Panc1 (cell line): ENCODE measurements around the gene EPHA8. TPM values are rescaled to one million over a fixed set of nuclear protein-coding genes. Genes with fewer than 3 reads are reported as not detected.

Experiments
- ATAC-seq: fragments of 200-7000 bp; cut with Tn5 transposase; 2 replicates; pipeline ENCODE4 v1.9.1; 2020; ENCODE audit warnings: mild to moderate bottlenecking, moderate library complexity
- BruUV-seq: library from RNA; stranded (reverse); fragments of 400-500 nt; replicated peaks from 2 replicates; lab custom pipeline; 2021; lab: Mats Ljungman, UMichigan
- CTCF ChIA-PET: fragments of 300-600 bp; sonication (Branson Sonifier 250); formaldehyde crosslinking; loops from one replicate; lab custom pipeline; 2022; ENCODE audit warnings: antibody characterized with exemption; lab: Charles Lee
- POLR2A ChIA-PET: fragments of 300-600 bp; sonication (Branson Sonifier 250); formaldehyde crosslinking; loops from one replicate; lab custom pipeline; 2022; ENCODE audit warnings: antibody characterized with exemption; lab: Charles Lee
- DNase-seq: peaks from one replicate; pipeline ENCODE4 v3.0.0-alpha.2; 2010; ENCODE audit warnings: low read depth, low spot score
- H3K27ac ChIP-seq: 2 replicates; pipeline ENCODE4 v1.5.1; 2011; ENCODE audit warnings: mild to moderate bottlenecking, low read length, inconsistent platforms
- H3K27me3 ChIP-seq: fragments of 200-500 bp; sonication (Bioruptor generic); 2 replicates; pipeline ENCODE4 v1.6.0; 2014; ENCODE audit warnings: low read length, inconsistent platforms; ENCODE audit not compliant: control insufficient read depth, insufficient read depth
- H3K36me3 ChIP-seq: fragments of 200-500 bp; sonication (Bioruptor generic); 2 replicates; pipeline ENCODE4 v1.5.1; 2014; ENCODE audit warnings: inconsistent platforms, mild to moderate bottlenecking, low read length, moderate library complexity; ENCODE audit not compliant: control insufficient read depth, insufficient read depth
- H3K4me1 ChIP-seq: 2 replicates; pipeline ENCODE4 v1.5.1; 2011; ENCODE audit warnings: inconsistent platforms, mild to moderate bottlenecking, low read length, moderate library complexity; ENCODE audit not compliant: control insufficient read depth, insufficient read depth
- H3K4me3 ChIP-seq, 2 experiments: 2 replicates each; pipeline ENCODE4 v1.5.1; 2011 to 2012; ENCODE audit warnings: low read depth in 2 of 2, low read length in 2 of 2, mild to moderate bottlenecking in 2 of 2, inconsistent platforms in 1 of 2, moderate library complexity in 1 of 2
- H3K9me3 ChIP-seq: fragments of 200-500 bp; sonication (Bioruptor generic); 2 replicates; pipeline ENCODE4 v1.5.1; 2014; ENCODE audit warnings: low read depth, mild to moderate bottlenecking, inconsistent platforms, low read length, moderate library complexity; ENCODE audit not compliant: control insufficient read depth, insufficient read depth
- CTCF ChIP-seq: fragments of 450-650 bp; IDR thresholded peaks from 2 replicates; pipeline ENCODE4 v1.5.1; 2017; ENCODE audit warnings: mild to moderate bottlenecking
- POLR2AphosphoS5 ChIP-seq: IDR thresholded peaks from 2 replicates; pipeline ENCODE4 v1.6.1; 2012; ENCODE audit warnings: mild to moderate bottlenecking, low read depth, low read length, moderate library complexity
- REST ChIP-seq, 2 experiments: IDR thresholded peaks; 2 replicates each; pipeline ENCODE4 v1.6.1; 2011 to 2012; ENCODE audit warnings: low read depth in 2 of 2, control low read depth in 1 of 2, low read length in 1 of 2, mild to moderate bottlenecking in 1 of 2, moderate library complexity in 1 of 2; ENCODE audit not compliant: insufficient read depth in 1 of 2
- SIN3A ChIP-seq: IDR thresholded peaks from 2 replicates; pipeline ENCODE4 v1.6.1; 2012; ENCODE audit warnings: low read depth, mild to moderate bottlenecking, low read length, moderate library complexity, borderline replicate concordance; ENCODE audit not compliant: insufficient read depth
- TCF7L2 ChIP-seq: IDR thresholded peaks from 2 replicates; pipeline ENCODE4 v1.6.1; 2011; ENCODE audit warnings: mild to moderate bottlenecking, low read depth, low read length, inconsistent platforms
- in situ Hi-C: cut with HindIII; loops from 2 replicates; pipeline ENCODE4 v1.10.0; 2016; ENCODE audit warnings: low sequenced_read_pairs, low pct_unique_long_range_greater_than_20kb
- intact Hi-C: fragments of 100-400 bp; cut with micrococcal nuclease; formaldehyde crosslinking; loops from one replicate; pipeline ENCODE4 v1.10.0; 2022; ENCODE audit not compliant: unreplicated experiment
- total RNA-seq: library from RNA; stranded (reverse); gene quantifications from one replicate; pipeline ENCODE4 v1.2.1, GENCODE V29; 2021; ENCODE audit not compliant: unreplicated experiment

The EPHA8 gene
- total RNA-seq, 1 experiment from 2014 or later: not detected

- 0 out of 2 replicates have a peak, but pooled peaks have one; percentile 38 for ATAC-seq
- Histone ChIP-seq H3K4me3 (no peak overlapping the region), H3K27me3 (peaks cover 18% of the 10 kb centered on the region), H3K27ac (no peak overlapping the region), H3K36me3 (no peaks in the 10 kb centered on the region), H3K4me1 (no peaks in the 10 kb centered on the region), H3K9me3 (no peaks in the 10 kb centered on the region)
- in situ Hi-C loops: no loop called here
- ChIA-PET CTCF (no interaction called here), POLR2A (no interaction called here)
- DNase-seq: no peak
- intact Hi-C loops: no loop called here
- no peak for TF ChIP-seq TCF7L2
- no peak for TF ChIP-seq POLR2AphosphoS5
- no peak for TF ChIP-seq REST (IDR thresholded peaks at IDR 0.05; ENCODE audit: insufficient read depth in 1 of 2, low read depth in 2 of 2, low read length in 1 of 2)
- TF ChIP-seq CTCF: no peak
- no peak for TF ChIP-seq SIN3A
- BruUV-seq: no TSS peak
These were observed 49.6 kb downstream of the EPHA8 start for GRCh38 chr1:22612671-22613571.

GRCh38 chr1:22613572-22613918, 50.3 kb downstream of the EPHA8 start:
- TF ChIP-seq CTCF (no peak), TCF7L2 (no peak), SIN3A (no peak), REST (IDR thresholded peaks at IDR 0.05; ENCODE audit: insufficient read depth in 1 of 2, low read depth in 2 of 2, low read length in 1 of 2) (no peak), POLR2AphosphoS5 (no peak)
- no TSS peak for BruUV-seq
- H3K4me3 ChIP-seq: no peak overlapping the region
- H3K27ac ChIP-seq: no peak overlapping the region
- DNase-seq (no peak), ATAC-seq (no peak)
- CTCF ChIA-PET: no interaction called here
- POLR2A ChIA-PET: no interaction called here
- H3K9me3 ChIP-seq: no peaks in the 10 kb centered on the region
- intact Hi-C loops (no loop called here), in situ Hi-C loops (no loop called here)
- H3K27me3 ChIP-seq: peaks cover 16% of the 10 kb centered on the region
- no peaks in the 10 kb centered on the region for H3K36me3 ChIP-seq
- no peaks in the 10 kb centered on the region for H3K4me1 ChIP-seq
